Measurements from ENCODE around the gene RGPD5.
"Not testable (repeated sequence)": the region's sequence is repeated elsewhere in the genome, so short reads cannot be mapped to it uniquely, and the experiment has no call there.

DNA sequence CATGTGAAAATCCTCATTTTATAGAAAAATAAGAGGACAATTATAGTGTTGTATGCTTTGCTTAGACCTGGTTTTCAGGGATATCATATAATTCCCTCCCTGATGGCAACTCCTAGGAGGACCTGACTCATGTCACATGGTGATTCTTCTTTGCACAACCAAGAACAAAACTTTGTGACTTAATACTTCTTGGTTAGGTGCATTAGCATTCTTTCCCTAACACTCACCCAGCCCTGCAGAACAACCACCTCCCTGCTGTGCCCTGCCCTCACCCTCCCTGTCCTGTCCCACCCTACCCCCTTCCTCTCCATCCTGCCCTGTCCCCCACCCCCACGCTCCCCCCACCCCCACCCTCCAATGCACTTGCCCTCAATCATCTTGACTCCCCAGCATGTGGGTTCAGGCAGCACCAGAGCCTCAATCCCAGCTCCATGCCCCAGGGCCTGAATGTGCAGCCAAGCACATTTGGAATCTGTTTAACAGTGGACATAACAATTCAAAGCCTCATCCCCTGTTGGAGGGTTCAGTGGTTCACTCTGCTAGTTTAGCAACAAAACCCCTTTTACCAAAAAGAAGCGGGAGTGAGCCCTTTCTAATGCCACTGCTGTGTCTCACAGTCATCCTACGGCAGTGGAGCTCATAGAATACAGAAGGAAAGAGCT, 36.8 kb upstream of the RGPD5 start:
- not testable (repeated sequence) for TF ChIP-seq SP1 (CRISPR knock-in tag; conservative IDR thresholded peaks at IDR 0.05); TEAD1 (CRISPR knock-in tag; IDR thresholded peaks at IDR 0.05); NR2C2 (CRISPR knock-in tag; IDR thresholded peaks at IDR 0.05); FOXJ3 (CRISPR knock-in tag; IDR thresholded peaks at IDR 0.05; ENCODE audit: borderline replicate concordance); CBFB (CRISPR knock-in tag; IDR thresholded peaks at IDR 0.05; ENCODE audit: low read depth); MXD4 (CRISPR knock-in tag; IDR thresholded peaks at IDR 0.05; ENCODE audit: borderline replicate concordance); ETV6 (CRISPR knock-in tag; IDR thresholded peaks at IDR 0.05); ZNF263 (CRISPR knock-in tag; IDR thresholded peaks at IDR 0.05; ENCODE audit: low read depth); NR3C1 (CRISPR knock-in tag; conservative IDR thresholded peaks at IDR 0.05; ENCODE audit: low read depth); NFE2L1 (CRISPR knock-in tag; IDR thresholded peaks at IDR 0.05)
- TF ChIP-seq, protein P1, sequence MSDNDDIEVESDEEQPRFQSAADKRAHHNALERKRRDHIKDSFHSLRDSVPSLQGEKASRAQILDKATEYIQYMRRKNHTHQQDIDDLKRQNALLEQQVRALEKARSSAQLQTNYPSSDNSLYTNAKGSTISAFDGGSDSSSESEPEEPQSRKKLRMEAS (CRISPR knock-in tag; IDR thresholded peaks at IDR 0.05) = not testable (repeated sequence)
- TF ChIP-seq, protein P2, sequence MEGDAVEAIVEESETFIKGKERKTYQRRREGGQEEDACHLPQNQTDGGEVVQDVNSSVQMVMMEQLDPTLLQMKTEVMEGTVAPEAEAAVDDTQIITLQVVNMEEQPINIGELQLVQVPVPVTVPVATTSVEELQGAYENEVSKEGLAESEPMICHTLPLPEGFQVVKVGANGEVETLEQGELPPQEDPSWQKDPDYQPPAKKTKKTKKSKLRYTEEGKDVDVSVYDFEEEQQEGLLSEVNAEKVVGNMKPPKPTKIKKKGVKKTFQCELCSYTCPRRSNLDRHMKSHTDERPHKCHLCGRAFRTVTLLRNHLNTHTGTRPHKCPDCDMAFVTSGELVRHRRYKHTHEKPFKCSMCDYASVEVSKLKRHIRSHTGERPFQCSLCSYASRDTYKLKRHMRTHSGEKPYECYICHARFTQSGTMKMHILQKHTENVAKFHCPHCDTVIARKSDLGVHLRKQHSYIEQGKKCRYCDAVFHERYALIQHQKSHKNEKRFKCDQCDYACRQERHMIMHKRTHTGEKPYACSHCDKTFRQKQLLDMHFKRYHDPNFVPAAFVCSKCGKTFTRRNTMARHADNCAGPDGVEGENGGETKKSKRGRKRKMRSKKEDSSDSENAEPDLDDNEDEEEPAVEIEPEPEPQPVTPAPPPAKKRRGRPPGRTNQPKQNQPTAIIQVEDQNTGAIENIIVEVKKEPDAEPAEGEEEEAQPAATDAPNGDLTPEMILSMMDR (IDR thresholded peaks at IDR 0.05) = not testable (repeated sequence)
- TF ChIP-seq, protein P3, sequence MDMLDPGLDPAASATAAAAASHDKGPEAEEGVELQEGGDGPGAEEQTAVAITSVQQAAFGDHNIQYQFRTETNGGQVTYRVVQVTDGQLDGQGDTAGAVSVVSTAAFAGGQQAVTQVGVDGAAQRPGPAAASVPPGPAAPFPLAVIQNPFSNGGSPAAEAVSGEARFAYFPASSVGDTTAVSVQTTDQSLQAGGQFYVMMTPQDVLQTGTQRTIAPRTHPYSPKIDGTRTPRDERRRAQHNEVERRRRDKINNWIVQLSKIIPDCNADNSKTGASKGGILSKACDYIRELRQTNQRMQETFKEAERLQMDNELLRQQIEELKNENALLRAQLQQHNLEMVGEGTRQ (CRISPR knock-in tag; IDR thresholded peaks at IDR 0.05) = not testable (repeated sequence)
- TF ChIP-seq, protein P4, sequence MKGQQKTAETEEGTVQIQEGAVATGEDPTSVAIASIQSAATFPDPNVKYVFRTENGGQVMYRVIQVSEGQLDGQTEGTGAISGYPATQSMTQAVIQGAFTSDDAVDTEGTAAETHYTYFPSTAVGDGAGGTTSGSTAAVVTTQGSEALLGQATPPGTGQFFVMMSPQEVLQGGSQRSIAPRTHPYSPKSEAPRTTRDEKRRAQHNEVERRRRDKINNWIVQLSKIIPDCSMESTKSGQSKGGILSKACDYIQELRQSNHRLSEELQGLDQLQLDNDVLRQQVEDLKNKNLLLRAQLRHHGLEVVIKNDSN (CRISPR knock-in tag; IDR thresholded peaks at IDR 0.05) = not testable (repeated sequence)

All from WTC11 (cell line).